Fibroblast of the aortic adventitia (primary cell): ENCODE results near the gene C10orf105. TPM values are rescaled to one million over a fixed set of nuclear protein-coding genes. Genes with fewer than 3 reads are reported as not detected.

ENCODE experiments used
- DNase-seq: peaks from one replicate; pipeline ENCODE4 v3.0.0-alpha.2; 2010; ENCODE audit warnings: low read depth
- H3K4me3 ChIP-seq: 2 replicates; pipeline ENCODE4 v1.5.1; 2011; ENCODE audit warnings: low read depth, mild to moderate bottlenecking, control low read depth, low read length, moderate library complexity
- total RNA-seq: library from RNA; depleted of rRNA; stranded (reverse); fragments of >200 nt; gene quantifications from 2 replicates; pipeline ENCODE4 v1.2.3, GENCODE V29; 2012; ENCODE audit warnings: low replicate concordance
- TF ChIP-seq, protein P1 (sequence below): IDR thresholded peaks from 2 replicates; pipeline ENCODE4 v1.5.1; 2011; ENCODE audit warnings: mild to moderate bottlenecking, low read length, control low read depth, inconsistent platforms; ENCODE audit not compliant: insufficient read depth

The C10orf105 gene
- total RNA-seq, 1 donor, result under 0.01 TPM

DNA sequence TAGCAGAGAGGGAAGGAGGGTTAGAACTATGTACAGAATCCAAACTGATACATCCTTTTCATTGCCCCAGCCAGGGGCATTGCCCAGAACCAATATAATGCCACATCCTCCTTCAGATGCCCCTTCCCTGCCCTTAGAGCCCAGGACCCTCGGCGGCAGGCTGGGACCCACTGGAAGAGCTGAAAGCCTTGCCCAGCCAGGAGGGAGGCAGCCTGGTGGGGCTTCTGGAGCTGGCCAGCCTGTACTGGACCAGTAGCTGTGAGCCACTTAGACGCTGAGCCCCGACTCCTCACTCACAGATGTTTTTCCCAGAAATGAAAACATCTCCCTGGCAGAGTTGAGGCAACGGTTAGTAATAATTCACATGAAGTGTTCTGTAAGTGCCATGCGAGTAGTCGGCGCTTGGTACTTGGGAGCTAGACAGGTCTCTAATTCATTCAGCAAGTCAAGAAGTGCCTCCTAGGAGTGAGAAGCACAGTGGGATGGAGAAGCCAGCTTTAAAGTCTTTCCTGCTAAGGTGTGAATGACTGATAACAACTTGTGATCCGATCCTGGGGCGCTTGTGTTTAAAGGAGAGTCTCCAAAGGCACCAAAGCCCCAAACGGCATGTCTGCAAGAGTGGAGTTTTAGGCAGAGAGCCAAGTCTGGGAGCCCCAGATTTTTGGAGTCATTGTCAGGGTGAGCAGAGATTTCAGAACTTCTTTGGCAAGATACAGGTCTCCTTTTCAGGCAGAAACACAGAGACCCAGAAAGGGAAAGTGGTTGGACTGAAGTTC, 44.0 kb upstream of the C10orf105 start:
- DNase-seq, result peak; percentile 37
- TF ChIP-seq, protein P1, sequence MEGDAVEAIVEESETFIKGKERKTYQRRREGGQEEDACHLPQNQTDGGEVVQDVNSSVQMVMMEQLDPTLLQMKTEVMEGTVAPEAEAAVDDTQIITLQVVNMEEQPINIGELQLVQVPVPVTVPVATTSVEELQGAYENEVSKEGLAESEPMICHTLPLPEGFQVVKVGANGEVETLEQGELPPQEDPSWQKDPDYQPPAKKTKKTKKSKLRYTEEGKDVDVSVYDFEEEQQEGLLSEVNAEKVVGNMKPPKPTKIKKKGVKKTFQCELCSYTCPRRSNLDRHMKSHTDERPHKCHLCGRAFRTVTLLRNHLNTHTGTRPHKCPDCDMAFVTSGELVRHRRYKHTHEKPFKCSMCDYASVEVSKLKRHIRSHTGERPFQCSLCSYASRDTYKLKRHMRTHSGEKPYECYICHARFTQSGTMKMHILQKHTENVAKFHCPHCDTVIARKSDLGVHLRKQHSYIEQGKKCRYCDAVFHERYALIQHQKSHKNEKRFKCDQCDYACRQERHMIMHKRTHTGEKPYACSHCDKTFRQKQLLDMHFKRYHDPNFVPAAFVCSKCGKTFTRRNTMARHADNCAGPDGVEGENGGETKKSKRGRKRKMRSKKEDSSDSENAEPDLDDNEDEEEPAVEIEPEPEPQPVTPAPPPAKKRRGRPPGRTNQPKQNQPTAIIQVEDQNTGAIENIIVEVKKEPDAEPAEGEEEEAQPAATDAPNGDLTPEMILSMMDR, result no peak
- no peak overlapping the region for H3K4me3 ChIP-seq

- no peak for DNase-seq
- TF ChIP-seq, protein P1, result no peak
- H3K4me3 ChIP-seq, result no peak overlapping the region
Observed at GRCh38 chr10:71762324-71762723, 42.7 kb upstream of the C10orf105 start.

GRCh38 chr10:71761541-71762113, 42.0 kb upstream of the C10orf105 start:
- no peak for DNase-seq
- TF ChIP-seq, protein P1, result peak; percentile 6
- no peak overlapping the region for H3K4me3 ChIP-seq

DNA sequence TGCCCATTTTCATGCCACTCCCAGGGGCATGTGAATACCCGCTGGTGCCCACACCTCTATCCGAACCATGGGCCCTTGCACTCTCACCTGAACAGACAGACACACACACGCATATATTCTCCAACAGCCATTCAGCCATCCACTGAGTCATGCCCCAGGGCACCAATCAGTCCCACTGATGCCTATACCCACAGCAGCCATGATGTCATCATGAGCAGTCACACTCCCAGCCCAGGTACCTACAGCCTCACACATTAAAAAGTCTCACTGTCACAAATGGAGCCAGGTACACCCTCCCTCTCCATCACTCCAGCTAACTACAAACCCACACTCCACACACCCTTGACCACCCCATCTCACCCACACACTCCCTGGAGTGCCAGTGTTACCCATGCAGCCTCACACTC, 41.5 kb upstream of the C10orf105 start:
- no peak for DNase-seq
- TF ChIP-seq, protein P1, result no peak
- H3K4me3 ChIP-seq, result no peak overlapping the region

DNA sequence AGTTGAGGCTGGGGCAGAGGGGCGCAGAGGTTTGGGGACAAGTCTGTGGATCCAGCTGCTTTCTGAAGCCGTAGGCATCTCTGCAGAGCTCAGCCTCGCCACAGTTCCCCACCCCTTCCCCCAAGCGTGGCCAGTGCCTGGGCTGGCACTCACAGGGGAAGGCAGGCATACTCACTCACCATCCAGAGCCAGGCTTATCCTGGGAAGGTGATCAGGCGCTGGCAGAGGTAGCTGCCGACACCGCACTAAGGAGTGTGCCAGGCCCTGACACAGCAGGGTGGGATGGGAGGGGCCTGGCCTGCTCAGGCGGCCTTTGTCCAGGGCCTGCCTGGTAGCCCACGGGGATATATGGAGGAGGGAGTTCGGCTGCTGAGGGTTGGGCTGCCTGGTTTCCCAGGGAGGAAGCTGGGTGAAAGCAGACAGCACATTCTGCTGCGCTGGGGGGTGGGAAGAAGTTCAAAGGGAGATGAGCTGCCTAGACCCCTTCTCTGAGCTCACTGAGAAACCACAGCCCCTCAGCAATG, 37.9 kb upstream of the C10orf105 start:
- DNase-seq, result no peak
- TF ChIP-seq, protein P1, result no peak
- no peak overlapping the region for H3K4me3 ChIP-seq

- H3K4me3 ChIP-seq, result no peak overlapping the region
- no peak for DNase-seq
- TF ChIP-seq, protein P1, result no peak
Observed at GRCh38 chr10:71756311-71757191, 37.0 kb upstream of the C10orf105 start.
